SK-N-MC (cell line): ENCODE results near the gene ABCG5.

Experiments used
- EZH2 ChIP-seq: fragments of 200-600 bp; sonication (generic); IDR thresholded peaks from one replicate; pipeline ENCODE4 v1.6.1; 2017; ENCODE audit warnings: antibody characterized with exemption
- FOXP2 ChIP-seq: optimal IDR thresholded peaks from 2 replicates; pipeline ENCODE3; 2011; ENCODE audit warnings: mild to moderate bottlenecking, moderate library complexity; ENCODE audit not compliant: insufficient read depth; ENCODE audit errors: extremely low read length, control extremely low read depth
- POLR2AphosphoS5 ChIP-seq: IDR thresholded peaks from 2 replicates; pipeline ENCODE4 v1.6.1; 2012; ENCODE audit warnings: mild to moderate bottlenecking, low read depth, low read length, borderline replicate concordance

DNA sequence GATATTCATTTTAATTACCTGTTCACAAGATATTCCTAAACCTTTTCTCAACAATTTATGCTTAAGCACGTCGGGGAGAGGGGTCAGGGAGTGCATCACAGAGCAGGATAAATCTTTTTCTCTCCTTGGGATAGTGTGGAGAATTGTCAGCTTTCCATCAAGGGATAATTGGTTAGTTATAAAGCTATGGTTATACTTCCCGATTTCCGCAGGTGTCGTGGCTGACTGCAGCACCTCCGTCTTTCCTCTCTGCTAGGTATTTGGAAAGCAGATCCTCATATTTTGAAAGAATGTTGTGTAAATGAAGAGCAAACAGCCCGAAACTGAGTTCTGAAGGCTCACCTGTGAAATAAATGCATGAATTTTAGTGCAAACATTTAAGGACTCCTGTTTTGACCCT is 64.0 kb downstream of the ABCG5 start:
- TF ChIP-seq EZH2 (no peak), POLR2AphosphoS5 (no peak), FOXP2 (no peak)
